Thyroid gland (tissue), 4 donors: ENCODE data around the gene FRAS1.

Source experiments
- CTCF ChIP-seq, 6 experiments: fragments of 200-600 bp in 3 of 6; fragments of 450-650 bp in 3 of 6; sonication (generic) in 3 of 6; IDR thresholded peaks; one replicate each; pipeline ENCODE4 v1.5.1; 2016 to 2019; ENCODE audit warnings: antibody characterized with exemption in 6 of 6, mild to moderate bottlenecking in 2 of 6, inconsistent platforms in 1 of 6, moderate library complexity in 1 of 6
- POLR2A ChIP-seq, 2 donors: fragments of 450-650 bp; IDR thresholded peaks; one replicate each; pipeline ENCODE4 v1.6.1; 2017; ENCODE audit warnings: antibody characterized with exemption in 2 of 2, mild to moderate bottlenecking in 2 of 2, moderate library complexity in 1 of 2

DNA sequence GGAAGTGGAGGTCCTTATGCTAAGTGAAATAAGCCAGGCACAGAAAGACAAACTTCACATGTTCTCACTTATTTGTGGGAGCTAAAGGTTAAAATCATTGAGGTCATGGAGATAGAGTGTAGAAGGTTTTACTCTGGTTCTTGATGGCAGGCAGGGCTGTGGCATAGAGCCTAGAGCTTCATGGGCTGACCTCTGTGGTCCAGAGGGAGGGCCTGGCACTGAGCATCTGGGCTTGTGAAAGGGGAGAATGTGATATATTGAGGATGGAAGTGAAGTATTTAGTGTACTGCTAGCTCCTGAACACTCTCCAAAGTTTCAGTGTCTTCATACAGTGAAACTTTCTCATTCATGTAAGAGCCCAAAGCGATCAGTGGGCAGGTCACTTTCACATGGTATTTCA, 423.2 kb downstream of the FRAS1 start:
- TF ChIP-seq CTCF (IDR thresholded peaks at IDR 0.05) (no peak), POLR2A (IDR thresholded peaks at IDR 0.05) (no peak)
